T-cell (primary cell): ENCODE results near the gene DCAF11. TPM values are rescaled to one million over a fixed set of nuclear protein-coding genes. Genes with fewer than 3 reads are reported as not detected.

Experiments used
- ATAC-seq, 4 experiments: fragments of 200-7000 bp in 3 of 4; fragments of 150-1000 bp in 1 of 4; cut with Tn5 transposase; replicated peaks in 1 of 4; 1 replicate in 3 of 4; 2 replicates in 1 of 4; pipeline ENCODE4 v1.10.0; 2021; ENCODE audit warnings: moderate library complexity in 3 of 4, mild to moderate bottlenecking in 2 of 4, moderate number of reproducible peaks in 1 of 4
- CTCF ChIA-PET, 2 donors: fragments of 300-600 bp; sonication (Branson Sonifier 250); formaldehyde crosslinking; loops; one replicate each; lab custom pipeline; 2022; ENCODE audit warnings: antibody characterized with exemption in 2 of 2; lab: Charles Lee
- POLR2A ChIA-PET, 2 donors: fragments of 300-600 bp; sonication (Branson Sonifier 250); formaldehyde crosslinking; loops; one replicate each; lab custom pipeline; 2022; ENCODE audit warnings: antibody characterized with exemption in 2 of 2; lab: Charles Lee
- DNase-seq, 35 experiments: peaks; one replicate each; pipeline versions ENCODE4 v3.0.0 to v3.0.0-alpha.2; 2013 to 2023
- H3K27ac ChIP-seq: one replicate; pipeline ENCODE4 v1.5.1; 2013; ENCODE audit warnings: low read length
- H3K27me3 ChIP-seq, 2 experiments: replicated peaks in 1 of 2; 1 replicate in 1 of 2; 2 replicates in 1 of 2; pipeline versions ENCODE4 v1.6.1 to v1.7.0; 2013; ENCODE audit warnings: low read length in 1 of 2, mixed read lengths in 1 of 2; ENCODE audit not compliant: control insufficient read depth in 2 of 2, insufficient read depth in 2 of 2; ENCODE audit errors: extremely low read depth in 1 of 2
- H3K36me3 ChIP-seq, 2 donors: 1 replicate in 1 of 2; 2 replicates in 1 of 2; pipeline versions ENCODE4 v1.6.1 to v1.7.0; 2013; ENCODE audit warnings: low read length in 1 of 2; ENCODE audit not compliant: control insufficient read depth in 2 of 2, insufficient read depth in 1 of 2; ENCODE audit errors: extremely low read depth in 1 of 2
- H3K4me1 ChIP-seq, 2 experiments: 1 replicate in 1 of 2; 2 replicates in 1 of 2; pipeline versions ENCODE4 v1.6.1 to v1.7.0; 2013; ENCODE audit warnings: low read length in 2 of 2, mixed read lengths in 1 of 2; ENCODE audit not compliant: insufficient read depth in 2 of 2, control insufficient read depth in 1 of 2; ENCODE audit errors: extremely low read depth in 1 of 2
- H3K4me3 ChIP-seq, 2 donors: 1 replicate in 1 of 2; 2 replicates in 1 of 2; pipeline versions ENCODE4 v1.5.1 to v1.7.0; 2013; ENCODE audit warnings: mild to moderate bottlenecking in 2 of 2, low read length in 1 of 2, moderate library complexity in 1 of 2; ENCODE audit not compliant: control insufficient read depth in 1 of 2; ENCODE audit errors: extremely low read depth in 1 of 2
- H3K9me3 ChIP-seq: 2 replicates; pipeline ENCODE4 v1.7.0; 2013
- H3K27ac Mint-ChIP-seq, 2 donors: one replicate each; pipeline ENCODE4 v1.8.0; 2020 to 2021; ENCODE audit warnings: mild to moderate bottlenecking in 2 of 2, mixed read lengths in 2 of 2
- H3K27me3 Mint-ChIP-seq, 2 donors: one replicate each; pipeline ENCODE4 v1.8.0; 2021 to 2022; ENCODE audit warnings: mixed read lengths in 2 of 2
- H3K36me3 Mint-ChIP-seq: one replicate; pipeline ENCODE4 v1.8.0; 2021; ENCODE audit warnings: mixed read lengths
- H3K4me1 Mint-ChIP-seq, 3 donors: one replicate each; pipeline ENCODE4 v1.8.0; 2020 to 2022; ENCODE audit warnings: mixed read lengths in 3 of 3, mild to moderate bottlenecking in 1 of 3
- H3K4me3 Mint-ChIP-seq, 3 donors: one replicate each; pipeline ENCODE4 v1.8.0; 2020 to 2022; ENCODE audit warnings: mild to moderate bottlenecking in 3 of 3, mixed read lengths in 3 of 3, moderate library complexity in 3 of 3
- H3K9me3 Mint-ChIP-seq, 3 donors: one replicate each; pipeline ENCODE4 v1.8.0; 2020 to 2022; ENCODE audit warnings: mixed read lengths in 3 of 3
- WGBS: methylation state at CpG from one replicate; pipeline ENCODE4 v1.1.5; 2013; ENCODE audit warnings: missing lambda C conversion rate; ENCODE audit not compliant: insufficient coverage; 5-methylcytosine and 5-hydroxymethylcytosine counted together
- total RNA-seq, 35 experiments: library from RNA in 6 of 35; stranded (reverse) in 6 of 35; fragments of 120-200 nt in 1 of 35; gene quantifications; one replicate each; pipeline versions ENCODE4 v1.2.1 to v1.2.4 and lab custom pipeline; 2013 to 2026

Gene DCAF11
- total RNA-seq, 5 donors from 2014 or later (not counting 1 experiment from before 2014, with no cell fraction given), result 78.5 to 94.1 (median 89.6) TPM

DNA sequence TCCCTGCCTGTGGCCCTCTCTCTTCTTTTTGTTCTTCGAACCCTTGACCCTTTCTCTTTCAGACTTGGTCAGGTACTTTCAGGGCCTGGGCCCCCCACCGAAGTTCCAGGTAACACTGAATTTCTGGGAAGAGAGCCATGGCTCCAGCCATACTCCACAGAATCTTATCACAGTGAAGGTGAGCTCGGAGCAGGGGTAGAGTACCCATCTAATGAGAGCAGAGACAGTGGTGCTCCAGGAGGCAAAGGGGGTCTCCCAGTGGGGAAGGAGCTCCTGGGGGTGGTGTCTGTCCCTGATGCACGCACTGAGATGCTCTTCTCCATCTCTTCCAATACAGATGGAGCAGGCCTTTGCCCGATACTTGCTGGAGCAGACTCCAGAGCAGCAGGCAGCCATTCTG is 51.2 kb downstream of the DCAF11 start:
- H3K36me3 Mint-ChIP-seq, result peaks cover 59% of the 10 kb centered on the region
- H3K4me1 Mint-ChIP-seq, result peaks cover 54 to 70% (median 68%) of the 10 kb centered on the region in 3 donors
- ATAC-seq (no peak), DNase-seq (no peak)
- Histone ChIP-seq H3K36me3 (peaks cover 18 to 59% of the 10 kb centered on the region in 2 donors), H3K27me3 (no peaks in the 10 kb centered on the region), H3K27ac (no peak overlapping the region), H3K4me1 (peaks cover 5 to 54% of the 10 kb centered on the region in 2 experiments), H3K9me3 (no peaks in the 10 kb centered on the region), H3K4me3 (no peak overlapping the region)
- WGBS, result 100% methylated on average over 1 of the region's 5 CpGs
- no peaks in the 10 kb centered on the region for H3K27me3 Mint-ChIP-seq
- POLR2A ChIA-PET, result interaction anchor here in 1 of 2 donors (0.5 kb wide), 1 partner anchor 44 kb away, joined by 5 read pairs; no protein-coding TSS in a partner anchor
- H3K27ac Mint-ChIP-seq, result peak overlapping the region; percentile 61 to 68
- CTCF ChIA-PET, result no interaction called here
- H3K9me3 Mint-ChIP-seq, result no peaks in the 10 kb centered on the region
- H3K4me3 Mint-ChIP-seq, result peak overlapping the region in 1 of 3 donors; percentile 92

GRCh38 chr14:24167469-24168114 is 53.0 kb downstream of the DCAF11 start:
- Histone ChIP-seq H3K9me3 (no peaks in the 10 kb centered on the region), H3K27ac (no peak overlapping the region), H3K4me1 (peaks cover 6 to 58% of the 10 kb centered on the region in 2 experiments), H3K27me3 (no peaks in the 10 kb centered on the region), H3K36me3 (peaks cover 18 to 58% of the 10 kb centered on the region in 2 donors), H3K4me3 (no peak overlapping the region)
- no peaks in the 10 kb centered on the region for H3K9me3 Mint-ChIP-seq
- H3K4me3 Mint-ChIP-seq, result no peak overlapping the region
- ChIA-PET CTCF (no interaction called here), POLR2A (no interaction called here)
- no peaks in the 10 kb centered on the region for H3K27me3 Mint-ChIP-seq
- H3K4me1 Mint-ChIP-seq, result peaks cover 51 to 67% (median 65%) of the 10 kb centered on the region in 3 donors
- no peak for DNase-seq
- H3K36me3 Mint-ChIP-seq, result peaks cover 53% of the 10 kb centered on the region
- WGBS, result 85% methylated on average over 3 of the region's 3 CpGs
- H3K27ac Mint-ChIP-seq, result peak overlapping the region in 1 of 2 donors; percentile 76
- ATAC-seq, result no peak

DNA sequence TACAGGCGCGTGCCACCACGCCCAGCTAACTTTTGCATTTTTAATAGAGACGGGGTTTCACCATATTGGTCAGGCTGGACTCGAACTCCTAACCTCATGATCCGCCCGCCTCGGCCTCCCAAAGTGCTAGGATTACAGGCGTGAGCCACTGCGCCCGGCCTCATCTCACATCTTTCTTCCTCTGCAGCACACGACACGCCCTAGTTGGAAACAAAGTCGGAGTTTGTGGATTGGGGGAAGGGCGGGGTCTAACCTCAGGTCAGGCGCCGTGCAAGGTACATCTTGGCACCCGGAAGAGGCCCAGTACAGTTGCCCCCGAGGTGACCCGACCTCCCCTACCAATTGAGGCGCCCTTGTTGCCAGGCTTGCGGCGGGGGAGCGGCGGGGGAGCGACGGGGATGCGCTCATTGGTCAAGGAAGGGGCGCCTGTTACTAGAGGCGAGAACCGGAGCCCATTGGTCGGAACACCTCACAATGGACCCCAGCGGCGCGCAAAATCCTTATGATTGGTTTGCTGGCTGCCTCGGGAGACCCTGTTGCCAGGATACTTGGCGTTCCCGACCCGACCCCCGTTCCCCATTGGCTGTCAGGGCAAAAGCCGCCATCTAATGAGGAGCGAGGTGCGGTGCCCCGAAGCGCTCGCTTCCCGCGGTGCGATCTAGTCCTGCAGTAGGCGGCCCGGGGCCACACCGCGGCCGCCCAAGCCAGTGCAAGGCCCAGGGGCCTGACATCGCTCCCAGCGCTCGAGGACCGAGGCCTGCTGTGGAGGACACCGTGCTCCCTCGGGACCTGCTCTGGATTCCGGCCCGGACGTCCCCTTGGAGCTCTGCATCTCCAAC is 57.1 kb downstream of the DCAF11 start, which contains the start of gene REC8:
TSS of gene REC8 (plus strand) at position 659 of the 839 bp plus-strand sequence. CDS start 473 bp downstream, outside the sequence.
- peak; percentile 47 to 87 (median 77) for DNase-seq
- H3K27me3 ChIP-seq, result no peaks in the 10 kb centered on the region
- H3K9me3 ChIP-seq, result no peaks in the 10 kb centered on the region
- Mint-ChIP-seq H3K4me3 (peak within 1 kb of the TSS; percentile 79 to 91 (median 86)), H3K27ac (peak within 1 kb of the TSS; percentile 87 to 93), H3K36me3 (peaks cover 34% of the 10 kb centered on the region), H3K9me3 (no peaks in the 10 kb centered on the region), H3K4me1 (peaks cover 26 to 52% (median 37%) of the 10 kb centered on the region in 3 donors), H3K27me3 (no peaks in the 10 kb centered on the region)
- CTCF ChIA-PET, result interaction anchor here in 1 of 2 donors (0.6 to 0.7 kb wide), 2 partner anchors 9 to 11 kb away, joined by 3 to 4 read pairs; partner anchors contain the start of gene IRF9
- peaks cover 2 to 28% of the 10 kb centered on the region in 2 experiments for H3K4me1 ChIP-seq
- 21% methylated on average over 51 of the region's 63 CpGs for WGBS
- peak; percentile 79 to 88 (median 85) for ATAC-seq
- peak within 1 kb of the TSS; percentile 27 for H3K27ac ChIP-seq
- POLR2A ChIA-PET, result interaction anchor here (0.5 to 1.2 kb wide), 6 partner anchors 8 to 227 kb away, joined by 4 to 9 read pairs (median 4); partner anchors contain the start of gene NYNRIN (in 1 of the 2)
- peaks cover 3 to 22% of the 10 kb centered on the region in 2 donors for H3K36me3 ChIP-seq
- peak within 1 kb of the TSS; percentile 48 to 58 for H3K4me3 ChIP-seq

GRCh38 chr14:24172261-24172860 is 57.8 kb downstream of the DCAF11 start:
- DNase-seq, result no peak
- Mint-ChIP-seq H3K4me1 (peaks cover 25 to 48% (median 34%) of the 10 kb centered on the region in 3 donors), H3K27ac (peak overlapping the region; percentile 63 to 87), H3K4me3 (peak overlapping the region; percentile 79 to 91 (median 86)), H3K36me3 (peaks cover 29% of the 10 kb centered on the region), H3K9me3 (no peaks in the 10 kb centered on the region), H3K27me3 (no peaks in the 10 kb centered on the region)
- no peak for ATAC-seq
- CTCF ChIA-PET, result no interaction called here
- 60% methylated on average over 12 of the region's 30 CpGs for WGBS
- Histone ChIP-seq H3K9me3 (no peaks in the 10 kb centered on the region), H3K36me3 (peaks cover 4 to 24% of the 10 kb centered on the region in 2 donors), H3K4me1 (peaks cover 2 to 28% of the 10 kb centered on the region in 2 experiments), H3K27ac (peak overlapping the region; percentile 27), H3K4me3 (peak overlapping the region; percentile 48 to 58), H3K27me3 (no peaks in the 10 kb centered on the region)
- POLR2A ChIA-PET, result interaction anchor here in 1 of 2 donors (0.5 kb wide), 1 partner anchor 59 kb away, joined by 6 read pairs; no protein-coding TSS in a partner anchor

DNA sequence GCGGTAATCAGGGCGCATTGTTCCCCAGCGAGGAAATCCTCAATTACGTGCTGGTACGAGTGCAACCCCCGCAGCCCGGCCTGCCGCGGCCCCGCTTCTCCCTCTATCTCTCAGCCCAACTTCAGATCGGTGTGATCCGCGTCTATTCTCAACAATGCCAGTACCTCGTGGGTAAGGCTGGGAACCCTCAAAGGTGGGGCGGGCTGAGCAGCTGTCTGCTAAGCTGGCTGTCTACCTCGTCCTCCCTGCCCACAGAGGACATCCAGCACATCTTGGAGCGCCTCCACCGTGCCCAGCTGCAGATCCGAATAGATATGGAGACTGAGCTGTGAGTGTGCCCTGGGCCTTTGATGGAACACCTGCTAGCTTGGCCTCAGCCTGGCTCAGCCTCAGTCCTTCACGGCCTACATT is 58.3 kb downstream of the DCAF11 start:
- Mint-ChIP-seq H3K27ac (peak overlapping the region; percentile 41 to 87), H3K9me3 (no peaks in the 10 kb centered on the region), H3K36me3 (peaks cover 24% of the 10 kb centered on the region), H3K4me3 (peak overlapping the region in 2 of 3 donors; percentile 86 to 91), H3K27me3 (no peaks in the 10 kb centered on the region), H3K4me1 (peaks cover 22 to 44% (median 29%) of the 10 kb centered on the region in 3 donors)
- ChIA-PET CTCF (interaction anchor here in 1 of 2 donors (0.5 kb wide), 1 partner anchor 12 kb away, joined by 3 read pairs; the partner anchor contains the start of gene IRF9), POLR2A (interaction anchor here in 1 of 2 donors (0.9 kb wide), 1 partner anchor 12 kb away, joined by 3 read pairs; the partner anchor contains the start of gene IRF9)
- H3K4me3 ChIP-seq, result no peak overlapping the region
- no peak overlapping the region for H3K27ac ChIP-seq
- DNase-seq (peak in 1 of 35 experiments; percentile 25), ATAC-seq (no peak)
- H3K4me1 ChIP-seq, result peaks cover 2 to 28% of the 10 kb centered on the region in 2 experiments
- 85% methylated on average over 13 of the region's 20 CpGs for WGBS
- no peaks in the 10 kb centered on the region for H3K27me3 ChIP-seq
- peaks cover 4 to 26% of the 10 kb centered on the region in 2 donors for H3K36me3 ChIP-seq
- no peaks in the 10 kb centered on the region for H3K9me3 ChIP-seq
